ENCODE results near the gene DOK5. TPM values are rescaled to one million over a fixed set of nuclear protein-coding genes. Genes with fewer than 3 reads are reported as not detected.

The DOK5 gene
- total and polyA plus RNA-seq, 9 donors, result 0.24 to 38.3 (median 2.4) TPM; not detected in 1

GRCh38 chr20:54619181-54619580 is 143.8 kb downstream of the DOK5 start:
- peaks cover 0 to 4% of the 10 kb centered on the region in 2 donors for H3K9me3 ChIP-seq
- H3K4me3 ChIP-seq, result no peak overlapping the region
- no peaks in the 10 kb centered on the region for H3K4me1 ChIP-seq (ENCODE audit: insufficient read depth)
- no peak overlapping the region for H3K27ac ChIP-seq
- WGBS, 3 donors, result 61 to 75% (median 72%) methylated on average over 7 of the region's 7 CpGs
- TF ChIP-seq EP300 (IDR thresholded peaks at IDR 0.05), result no peak
- TF ChIP-seq, protein P1, sequence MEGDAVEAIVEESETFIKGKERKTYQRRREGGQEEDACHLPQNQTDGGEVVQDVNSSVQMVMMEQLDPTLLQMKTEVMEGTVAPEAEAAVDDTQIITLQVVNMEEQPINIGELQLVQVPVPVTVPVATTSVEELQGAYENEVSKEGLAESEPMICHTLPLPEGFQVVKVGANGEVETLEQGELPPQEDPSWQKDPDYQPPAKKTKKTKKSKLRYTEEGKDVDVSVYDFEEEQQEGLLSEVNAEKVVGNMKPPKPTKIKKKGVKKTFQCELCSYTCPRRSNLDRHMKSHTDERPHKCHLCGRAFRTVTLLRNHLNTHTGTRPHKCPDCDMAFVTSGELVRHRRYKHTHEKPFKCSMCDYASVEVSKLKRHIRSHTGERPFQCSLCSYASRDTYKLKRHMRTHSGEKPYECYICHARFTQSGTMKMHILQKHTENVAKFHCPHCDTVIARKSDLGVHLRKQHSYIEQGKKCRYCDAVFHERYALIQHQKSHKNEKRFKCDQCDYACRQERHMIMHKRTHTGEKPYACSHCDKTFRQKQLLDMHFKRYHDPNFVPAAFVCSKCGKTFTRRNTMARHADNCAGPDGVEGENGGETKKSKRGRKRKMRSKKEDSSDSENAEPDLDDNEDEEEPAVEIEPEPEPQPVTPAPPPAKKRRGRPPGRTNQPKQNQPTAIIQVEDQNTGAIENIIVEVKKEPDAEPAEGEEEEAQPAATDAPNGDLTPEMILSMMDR (IDR thresholded peaks at IDR 0.05), result no peak
- no peak for TF ChIP-seq POLR2A (IDR thresholded peaks at IDR 0.05)
- no peaks in the 10 kb centered on the region for H3K27me3 ChIP-seq
- intact Hi-C loops (cut with DNase I), result no loop called here
- H3K36me3 ChIP-seq, result no peaks in the 10 kb centered on the region
- DNase-seq, result no peak

GRCh38 chr20:54619682-54620081 is 144.3 kb downstream of the DOK5 start:
- 92 to 94% (median 93%) methylated on average over 3 of the region's 3 CpGs for WGBS, 3 donors
- Histone ChIP-seq H3K4me3 (no peak overlapping the region), H3K36me3 (no peaks in the 10 kb centered on the region), H3K27ac (no peak overlapping the region), H3K9me3 (peaks cover 0 to 4% of the 10 kb centered on the region in 2 donors), H3K27me3 (no peaks in the 10 kb centered on the region), H3K4me1 (ENCODE audit: insufficient read depth) (no peaks in the 10 kb centered on the region)
- intact Hi-C loops (cut with DNase I), result no loop called here
- DNase-seq, result no peak
- TF ChIP-seq, protein P1 (IDR thresholded peaks at IDR 0.05), result no peak
- TF ChIP-seq EP300 (IDR thresholded peaks at IDR 0.05), result no peak
- TF ChIP-seq POLR2A (IDR thresholded peaks at IDR 0.05), result no peak

- H3K27ac ChIP-seq, result no peak overlapping the region
- 90 to 92% (median 91%) methylated on average over 5 of the region's 5 CpGs for WGBS, 3 donors
- H3K36me3 ChIP-seq, result no peaks in the 10 kb centered on the region
- peaks cover 0 to 4% of the 10 kb centered on the region in 2 donors for H3K9me3 ChIP-seq
- H3K4me1 ChIP-seq (ENCODE audit: insufficient read depth), result no peaks in the 10 kb centered on the region
- TF ChIP-seq EP300 (IDR thresholded peaks at IDR 0.05), result no peak
- no peak for TF ChIP-seq POLR2A (IDR thresholded peaks at IDR 0.05)
- TF ChIP-seq, protein P1 (IDR thresholded peaks at IDR 0.05), result no peak
- intact Hi-C loops (cut with DNase I), result no loop called here
- no peaks in the 10 kb centered on the region for H3K27me3 ChIP-seq
- no peak overlapping the region for H3K4me3 ChIP-seq
- no peak for DNase-seq
These were observed 145.2 kb downstream of the DOK5 start for GRCh38 chr20:54620611-54621010.

DNA sequence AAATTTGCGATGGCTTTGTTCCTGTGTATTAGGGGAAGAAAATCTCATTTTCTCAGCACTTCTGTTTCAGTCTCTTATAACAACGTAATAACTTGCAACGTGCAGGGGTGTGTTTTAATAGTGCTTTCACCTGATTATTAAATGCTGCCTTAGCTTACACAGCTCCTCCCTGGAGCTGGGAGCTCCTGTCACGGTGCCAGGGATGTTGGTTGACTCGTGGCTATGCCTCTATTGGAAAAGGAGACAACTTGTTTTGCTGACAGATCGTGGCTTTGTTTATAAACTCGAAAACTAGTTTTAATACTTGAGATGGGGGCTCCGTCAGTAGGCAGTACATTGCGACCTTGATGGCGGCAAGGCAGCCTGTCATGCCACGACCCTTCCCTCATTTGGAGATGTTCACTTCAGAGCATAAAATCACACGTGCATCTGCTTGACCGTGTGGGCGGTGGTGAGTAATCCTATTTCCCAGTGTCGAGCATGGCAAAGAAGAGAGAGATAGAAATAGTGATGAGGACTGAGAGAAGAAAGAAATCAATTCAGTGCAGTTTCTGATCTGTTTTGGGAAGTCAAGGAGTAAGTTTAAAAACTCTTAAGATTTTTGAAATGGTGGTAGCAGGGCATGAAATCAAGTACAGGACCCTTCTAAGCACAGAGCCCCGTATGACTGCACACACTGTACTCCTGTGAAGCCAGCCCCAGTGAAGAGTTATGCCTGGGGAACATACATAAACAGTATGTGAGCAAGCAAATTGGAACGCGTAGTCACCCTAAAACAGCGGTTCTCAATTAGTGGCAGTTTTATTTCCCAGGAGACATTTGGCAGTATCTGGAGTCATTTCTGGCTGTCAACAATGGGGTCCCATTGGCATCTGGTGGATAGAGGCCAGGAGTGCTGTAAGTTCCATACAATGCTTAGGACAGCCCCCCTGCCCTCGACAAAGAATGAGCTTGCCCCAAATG is 147.2 kb downstream of the DOK5 start:
- no peak overlapping the region for H3K4me3 ChIP-seq

More for the DNA sequence above, 147.2 kb downstream of the DOK5 start:
- TF ChIP-seq POLR2A (IDR thresholded peaks at IDR 0.05), result no peak
- no peak for TF ChIP-seq EP300 (IDR thresholded peaks at IDR 0.05)
- TF ChIP-seq, protein P1 (IDR thresholded peaks at IDR 0.05), result no peak
- Histone ChIP-seq H3K4me1 (ENCODE audit: insufficient read depth) (no peaks in the 10 kb centered on the region), H3K27ac (no peak overlapping the region), H3K9me3 (no peaks in the 10 kb centered on the region), H3K36me3 (no peaks in the 10 kb centered on the region), H3K27me3 (no peaks in the 10 kb centered on the region)
- DNase-seq, result no peak
- 40 to 52% (median 43%) methylated on average over 20 of the region's 20 CpGs for WGBS, 3 donors
- intact Hi-C loops (cut with DNase I), result no loop called here

Data from ovary (tissue), 9 donors.